Stomach (tissue), 4 donors: ENCODE data around the gene AKAP11.

ENCODE experiments used
- CTCF ChIP-seq, 7 experiments: fragments of 450-650 bp in 4 of 7; fragments of 200-600 bp in 3 of 7; sonication (generic) in 3 of 7; IDR thresholded peaks; one replicate each; pipeline ENCODE4 v1.5.1; 2016 to 2019; ENCODE audit warnings: antibody characterized with exemption in 7 of 7, control low read depth in 2 of 7, mild to moderate bottlenecking in 1 of 7
- POLR2A ChIP-seq, 4 donors: fragments of 450-650 bp; IDR thresholded peaks; one replicate each; pipeline ENCODE4 v1.6.1; 2016; ENCODE audit warnings: antibody characterized with exemption in 4 of 4, control low read depth in 2 of 4, mild to moderate bottlenecking in 1 of 4, moderate library complexity in 1 of 4
- POLR2AphosphoS5 ChIP-seq, 3 donors: sonication (generic); formaldehyde crosslinking; IDR thresholded peaks; one replicate each; pipeline ENCODE4 v1.6.1; 2016; ENCODE audit warnings: antibody characterized with exemption in 3 of 3

- TF ChIP-seq CTCF (IDR thresholded peaks at IDR 0.05) (no peak), POLR2AphosphoS5 (IDR thresholded peaks at IDR 0.05) (no peak), POLR2A (IDR thresholded peaks at IDR 0.05) (no peak)
These were observed 52.8 kb downstream of the AKAP11 start for GRCh38 chr13:42324704-42325103.
